ACHN (cell line): ENCODE results near the gene GSTO1.

Experiments used
- DNase-seq: peaks from one replicate; pipeline ENCODE4 v3.0.0-alpha.2; 2015
- in situ Hi-C: cut with HindIII; loops from 2 replicates; pipeline ENCODE4 v1.10.0; 2017; ENCODE audit warnings: low sequenced_read_pairs, low pct_ligation_motif_present, low pct_unique_long_range_greater_than_20kb

The GSTO1 gene

GRCh38 chr10:104314591-104315485 lies 60.1 kb downstream of the GSTO1 start:
- no peak for DNase-seq
- in situ Hi-C loops, result no loop called here

- in situ Hi-C loops, result no loop called here
- DNase-seq, result no peak
These were observed 60.8 kb downstream of the GSTO1 start for GRCh38 chr10:104315486-104315921.

GRCh38 chr10:104316321-104317099 lies 61.8 kb downstream of the GSTO1 start:
- in situ Hi-C loops, result no loop called here
- DNase-seq, result no peak
